Middle frontal gyrus (tissue), 1 donor: ENCODE measurements around the gene VWA3A.
"Not testable (repeated sequence)": the region's sequence is repeated elsewhere in the genome, so short reads cannot be mapped to it uniquely, and the experiment has no call there.

Source experiments
- DNase-seq: peaks from one replicate; pipeline ENCODE4 v3.0.0-alpha.2; 2015; ENCODE audit warnings: low spot score; ENCODE audit errors: extremely low spot score

VWA3A gene

DNA sequence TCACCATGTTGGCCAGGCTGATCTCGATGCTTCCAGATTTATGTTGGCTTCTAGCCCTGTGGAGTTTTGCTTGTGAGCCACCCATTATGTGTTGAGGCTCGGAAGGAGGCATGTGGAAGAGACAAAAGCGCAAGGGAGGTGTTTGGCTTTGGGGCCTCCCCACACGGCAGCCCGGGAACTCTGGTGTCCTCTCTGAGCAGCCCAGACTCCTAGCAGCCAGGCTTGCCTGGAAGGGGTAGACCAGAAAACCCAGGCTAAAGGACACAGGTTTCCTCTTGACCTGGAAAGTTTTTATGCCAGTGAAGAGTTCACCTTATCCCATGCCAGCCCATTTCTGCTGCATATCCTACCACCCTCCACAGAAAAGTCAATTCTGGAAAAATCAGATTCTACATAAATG, 91.0 kb downstream of the VWA3A start:
- DNase-seq: no peak

DNA sequence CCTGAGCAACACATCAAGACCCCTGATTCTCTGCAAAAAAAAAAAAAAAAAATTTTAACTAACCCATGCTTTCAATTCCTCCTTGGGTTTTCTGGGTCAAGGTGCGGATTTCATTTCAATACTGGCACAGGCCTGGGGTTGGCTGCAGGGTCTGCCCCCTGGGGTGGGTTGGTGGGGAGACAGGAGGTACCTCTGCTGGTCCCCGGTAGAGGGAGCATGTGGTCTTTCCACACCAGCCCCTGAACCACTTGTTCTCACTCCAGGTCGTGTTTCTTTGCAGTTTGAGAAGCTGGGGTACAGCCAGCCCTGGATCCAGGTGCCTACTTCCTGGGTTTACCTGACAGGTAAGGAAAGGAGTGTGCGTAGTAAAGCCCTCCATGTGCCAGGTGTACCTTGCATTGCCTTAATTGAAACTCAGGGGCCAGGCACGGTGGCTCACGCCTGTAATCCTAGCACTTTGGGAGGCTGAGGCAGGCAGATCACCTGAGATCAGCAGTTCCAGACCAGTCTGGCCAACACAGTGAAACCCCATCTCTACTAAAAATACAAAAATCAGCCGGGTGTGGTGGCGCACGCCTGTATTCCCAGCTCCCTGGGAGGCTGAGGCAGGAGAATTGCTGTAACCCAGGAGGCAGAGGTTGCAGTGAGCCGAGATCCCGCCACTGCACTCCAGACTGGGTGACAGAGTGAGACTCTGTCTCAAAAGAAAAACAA, 91.7 kb downstream of the VWA3A start:
- DNase-seq: no peak

DNA sequence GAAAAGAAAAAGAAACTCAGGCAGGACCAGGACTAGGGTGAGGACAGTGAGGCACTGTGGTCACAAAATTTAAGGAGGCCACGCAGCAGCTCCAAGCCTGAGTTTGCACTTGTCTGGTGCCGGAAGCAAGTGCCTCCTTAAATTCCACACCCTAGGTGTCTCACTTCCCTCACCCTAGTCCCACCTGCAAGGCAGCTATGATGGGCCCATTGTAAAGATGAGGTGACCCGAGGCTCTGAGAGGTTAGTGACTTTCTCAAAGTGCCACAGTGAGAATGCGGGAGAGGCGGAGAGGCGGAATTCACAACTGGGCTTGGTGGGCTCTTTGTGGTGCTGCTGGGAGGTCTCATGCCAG, 92.3 kb downstream of the VWA3A start:
- no peak for DNase-seq

DNA sequence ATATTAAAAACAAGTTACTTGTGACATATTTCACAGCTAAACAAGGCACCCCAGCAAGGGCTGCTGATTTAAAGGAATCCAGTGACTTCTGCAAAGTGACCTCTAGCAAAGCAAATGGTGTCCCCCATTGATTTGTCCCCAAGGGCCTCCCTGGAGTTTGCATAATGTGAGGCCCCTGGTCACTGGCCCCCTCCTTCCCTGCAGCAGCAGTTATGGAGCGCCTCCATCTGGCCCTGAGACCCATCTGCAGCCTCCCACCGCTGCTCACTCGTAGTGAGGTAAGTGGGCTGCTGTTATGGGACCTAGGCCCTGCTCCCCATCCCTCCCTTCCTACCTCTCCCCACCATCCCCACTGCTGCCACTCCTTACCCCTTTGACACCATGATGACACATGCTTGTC, 94.2 kb downstream of the VWA3A start:
- no peak for DNase-seq

DNA sequence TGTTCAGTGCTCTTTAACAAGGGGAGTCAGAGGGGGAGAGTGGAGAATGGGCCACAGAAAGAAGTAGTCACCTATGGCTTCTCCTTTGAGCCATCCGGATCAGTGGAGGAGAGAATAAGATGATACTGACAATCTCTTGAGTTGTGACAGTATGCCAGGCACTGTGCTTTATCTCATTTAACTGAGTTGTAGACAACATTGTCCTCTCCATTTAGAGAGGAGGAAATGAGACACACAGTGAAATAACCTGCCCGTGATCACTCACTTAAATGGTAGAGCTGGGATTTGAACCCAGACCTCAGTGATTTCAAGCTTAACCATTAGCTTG, 95.9 kb downstream of the VWA3A start:
- no peak for DNase-seq

DNA sequence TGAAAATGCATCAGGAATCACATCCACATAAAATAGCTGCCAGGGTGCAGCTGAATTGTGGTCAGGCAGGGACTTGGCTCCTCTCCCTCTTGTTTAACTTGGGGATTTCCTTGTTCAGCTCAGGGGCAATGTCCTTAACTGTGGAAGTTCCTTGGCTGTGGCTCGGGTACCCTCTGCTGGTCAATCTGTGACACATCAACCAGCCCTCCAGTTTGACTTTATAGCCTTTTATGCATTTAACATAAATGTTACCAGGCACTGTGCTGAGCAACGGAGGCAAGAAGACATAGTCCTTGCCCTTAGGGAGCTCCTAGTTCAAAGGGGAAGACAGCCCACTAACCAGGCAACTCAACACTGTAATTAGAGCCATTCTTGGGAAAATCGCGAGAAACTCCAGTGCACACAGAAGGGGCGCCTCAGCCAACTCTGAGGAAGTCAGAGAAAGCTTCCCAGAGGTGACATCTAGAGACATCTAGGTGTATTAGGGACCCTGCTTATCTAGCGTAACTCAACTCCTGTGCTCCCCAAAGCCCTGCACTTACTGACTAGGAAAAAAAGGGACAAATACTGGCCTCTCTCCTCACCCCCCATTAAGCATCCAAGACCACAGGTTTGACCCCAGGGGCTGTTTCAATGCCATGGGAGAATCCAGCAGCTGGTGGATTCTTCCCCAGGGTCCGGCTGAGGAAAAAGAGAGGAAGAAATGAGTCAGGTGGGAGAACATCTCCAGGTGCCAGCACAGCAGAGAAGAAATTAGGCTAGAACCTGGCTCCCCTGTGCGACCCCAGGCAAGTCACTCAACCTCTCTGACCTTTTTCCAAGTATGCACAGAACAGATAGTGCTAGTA, 96.5 kb downstream of the VWA3A start:
- DNase-seq: peak; percentile 53

DNA sequence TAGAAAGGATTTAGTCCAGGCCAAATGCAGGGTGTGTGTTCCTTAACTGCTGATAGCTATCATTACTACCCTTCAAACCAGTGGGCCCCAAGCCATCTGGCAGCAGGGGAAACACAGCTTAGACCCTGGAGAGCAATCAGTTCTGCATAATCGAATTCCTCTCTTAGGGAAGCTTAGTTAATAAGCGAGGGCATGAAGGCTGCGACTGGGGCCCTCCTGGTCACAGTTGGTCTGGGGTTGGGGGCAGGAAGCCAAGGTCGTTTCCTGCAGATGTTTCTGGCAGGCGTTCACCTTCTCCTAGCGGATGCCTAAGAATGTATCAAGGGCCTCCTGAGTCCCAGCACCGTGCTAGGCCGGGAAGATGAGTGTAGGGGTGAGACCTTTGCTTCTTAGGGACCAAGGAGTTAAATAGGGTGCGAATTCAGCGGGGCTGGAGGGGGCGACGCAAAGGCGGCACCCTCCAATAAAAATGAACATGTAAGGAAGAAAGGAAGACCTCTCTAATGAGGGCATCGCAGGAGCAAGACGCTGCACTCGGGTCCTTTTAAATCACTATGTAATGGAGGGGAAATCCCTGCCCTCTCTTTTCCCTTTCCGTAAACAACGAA, 97.2 kb downstream of the VWA3A start:
- no peak for DNase-seq

DNA sequence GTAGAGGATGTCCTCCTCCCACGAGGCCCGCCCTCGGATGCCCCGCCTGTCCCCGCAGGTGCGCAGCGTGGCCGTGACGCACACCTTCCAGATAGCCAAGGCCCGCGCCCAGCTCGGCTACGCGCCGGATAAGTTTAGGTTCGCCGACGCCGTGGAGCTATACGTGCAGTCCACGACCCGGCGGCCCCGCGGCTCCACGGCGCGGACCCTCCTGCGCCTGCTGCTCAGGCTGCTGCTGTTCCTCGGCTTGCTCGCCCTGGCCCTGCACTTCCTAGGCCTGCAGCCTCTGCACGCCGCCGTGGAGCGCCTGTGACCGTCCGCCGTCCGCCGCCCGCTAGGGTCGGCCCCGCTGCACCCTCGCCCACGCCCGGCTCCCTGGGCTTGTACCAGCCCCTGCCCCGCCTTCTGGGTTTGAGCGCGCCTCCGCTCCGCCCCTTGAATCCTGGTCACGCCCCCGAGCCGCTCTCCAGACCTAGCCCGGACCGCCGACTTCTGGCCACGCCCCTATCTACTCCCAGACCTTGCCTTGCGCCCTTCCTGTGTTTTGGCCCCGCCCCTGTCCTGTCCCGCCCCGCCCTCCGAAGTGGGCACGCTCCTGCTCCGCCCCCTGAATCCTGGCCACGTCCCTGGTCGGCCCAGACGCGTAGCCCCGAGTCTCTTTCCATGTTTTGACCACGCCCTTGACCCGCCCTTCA, 97.9 kb downstream of the VWA3A start:
- DNase-seq: peak; percentile 94

DNA sequence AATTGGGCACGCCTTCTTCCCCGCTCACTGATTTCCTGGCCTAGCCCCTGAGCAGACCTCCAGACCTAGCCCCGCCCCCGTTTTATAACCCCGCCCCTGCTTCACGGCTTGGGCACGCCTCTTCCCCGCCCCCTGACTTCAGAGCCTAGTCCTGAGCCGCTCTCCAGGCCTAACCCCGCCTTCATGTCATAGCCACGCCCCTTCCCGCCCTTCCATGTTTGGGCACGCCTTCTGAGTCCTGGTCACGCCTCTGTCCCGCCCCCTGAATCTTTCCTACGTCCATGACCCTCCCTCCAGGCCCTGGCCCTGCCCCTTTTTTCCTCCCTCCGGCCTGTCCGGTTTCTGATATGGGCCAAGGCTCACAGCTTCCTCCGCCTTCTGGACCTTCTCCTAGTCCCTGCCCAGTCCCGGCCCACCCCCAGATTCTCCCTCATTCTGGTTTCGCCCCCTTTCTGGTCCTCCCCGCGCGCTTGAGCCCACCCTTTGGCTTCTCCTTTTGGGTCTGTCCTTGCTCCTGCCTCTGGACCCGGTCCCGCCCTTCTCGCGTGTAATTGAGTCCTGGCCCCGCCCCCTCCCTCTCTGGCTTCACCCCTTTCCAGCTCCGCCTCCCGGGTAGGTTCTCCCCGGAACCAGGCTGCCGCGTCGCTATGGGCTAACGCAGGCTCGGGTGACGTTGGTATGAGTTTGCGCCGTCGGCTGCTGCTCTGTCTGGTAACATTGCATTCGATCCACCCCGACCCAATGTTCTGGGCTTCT, 98.6 kb downstream of the VWA3A start:
- DNase-seq: peak; percentile 93

DNA sequence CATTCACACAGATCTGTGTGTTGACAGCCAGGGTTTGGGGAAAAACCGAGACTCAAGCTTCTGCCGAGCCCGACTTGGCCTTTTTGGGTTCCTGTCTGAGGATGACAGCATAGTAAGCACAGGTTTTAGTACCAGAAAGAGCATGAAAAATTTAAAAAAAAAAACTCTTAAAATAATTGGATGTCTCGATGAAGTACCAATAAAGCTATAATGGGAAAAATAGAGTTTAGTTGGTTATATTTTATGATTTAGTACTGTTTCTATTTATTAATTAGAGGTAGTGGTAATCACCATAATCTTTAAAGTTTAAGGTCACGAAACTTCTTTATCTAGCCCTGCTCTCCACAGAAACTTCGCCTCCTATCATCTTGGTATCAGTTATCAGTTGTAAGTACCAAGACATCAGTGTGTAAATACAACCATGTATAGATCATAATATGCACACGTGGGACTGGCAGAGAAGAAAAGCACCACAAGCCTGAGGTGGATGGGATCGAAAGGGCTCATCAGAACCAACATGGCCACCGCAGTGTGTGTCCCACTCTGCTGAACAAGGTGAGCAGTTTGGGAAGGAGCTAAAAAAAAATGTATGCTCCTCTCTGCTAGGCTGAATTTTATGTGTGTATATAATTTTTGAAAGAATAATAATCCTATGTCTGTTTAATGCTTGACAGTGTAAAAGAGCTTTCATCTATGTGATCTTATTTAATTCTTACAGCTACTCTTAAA, 99.4 kb downstream of the VWA3A start:
- no peak for DNase-seq

DNA sequence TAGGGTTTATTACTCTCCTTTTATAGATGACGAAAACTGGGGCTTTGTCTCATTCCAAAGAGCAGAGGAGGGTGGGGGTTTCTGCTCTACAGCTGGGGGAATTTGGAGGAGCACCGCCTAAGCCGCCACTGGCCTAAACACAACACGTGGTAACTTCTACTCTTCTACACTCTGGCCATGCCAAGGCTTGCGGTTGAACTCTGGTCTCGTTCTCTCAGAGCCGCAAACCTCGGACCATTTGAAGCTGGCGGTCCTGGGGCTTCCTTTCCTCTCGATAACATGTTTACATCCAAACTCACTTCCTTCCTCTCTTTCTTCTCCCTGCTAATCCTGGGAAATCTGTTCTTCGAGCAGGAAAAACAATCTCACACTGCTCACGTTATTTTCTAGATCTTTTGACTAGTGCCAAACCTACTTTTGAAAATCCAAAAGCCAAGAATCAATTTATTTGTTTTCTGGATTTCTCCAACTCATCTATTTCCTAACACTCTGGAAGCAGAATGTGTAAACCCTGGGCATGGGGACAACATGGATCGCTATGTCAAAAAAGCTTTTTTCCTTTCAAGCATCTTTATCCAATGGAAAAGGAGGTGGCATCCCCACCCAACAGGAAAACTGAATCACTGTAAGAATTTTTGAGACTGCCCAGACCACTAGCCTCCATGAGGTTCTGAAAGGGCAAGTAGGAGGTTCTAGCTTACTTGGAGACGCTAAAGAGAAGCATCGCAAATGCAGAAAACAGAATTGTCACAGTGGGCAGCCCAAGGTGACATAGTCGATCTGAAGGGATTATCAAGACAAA, 100.1 kb downstream of the VWA3A start:
- peak; percentile 6 for DNase-seq

DNA sequence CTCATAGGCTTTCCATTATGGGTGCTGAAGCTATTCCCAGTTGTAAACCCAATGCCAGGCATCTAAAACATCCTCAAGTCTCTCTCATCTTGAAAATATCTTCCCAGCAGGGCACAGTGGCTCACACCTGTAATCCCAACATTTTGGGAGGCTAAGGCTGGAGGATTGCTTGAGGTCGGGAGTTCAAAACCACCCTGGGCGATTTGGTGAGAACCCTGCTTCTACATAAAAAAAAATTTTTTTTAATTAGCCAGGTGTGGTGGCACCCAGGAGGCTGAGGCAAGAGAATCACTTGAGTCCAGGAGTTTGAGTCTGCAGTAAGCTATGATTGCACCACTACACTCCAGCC, 100.7 kb downstream of the VWA3A start:
- DNase-seq: no peak

DNA sequence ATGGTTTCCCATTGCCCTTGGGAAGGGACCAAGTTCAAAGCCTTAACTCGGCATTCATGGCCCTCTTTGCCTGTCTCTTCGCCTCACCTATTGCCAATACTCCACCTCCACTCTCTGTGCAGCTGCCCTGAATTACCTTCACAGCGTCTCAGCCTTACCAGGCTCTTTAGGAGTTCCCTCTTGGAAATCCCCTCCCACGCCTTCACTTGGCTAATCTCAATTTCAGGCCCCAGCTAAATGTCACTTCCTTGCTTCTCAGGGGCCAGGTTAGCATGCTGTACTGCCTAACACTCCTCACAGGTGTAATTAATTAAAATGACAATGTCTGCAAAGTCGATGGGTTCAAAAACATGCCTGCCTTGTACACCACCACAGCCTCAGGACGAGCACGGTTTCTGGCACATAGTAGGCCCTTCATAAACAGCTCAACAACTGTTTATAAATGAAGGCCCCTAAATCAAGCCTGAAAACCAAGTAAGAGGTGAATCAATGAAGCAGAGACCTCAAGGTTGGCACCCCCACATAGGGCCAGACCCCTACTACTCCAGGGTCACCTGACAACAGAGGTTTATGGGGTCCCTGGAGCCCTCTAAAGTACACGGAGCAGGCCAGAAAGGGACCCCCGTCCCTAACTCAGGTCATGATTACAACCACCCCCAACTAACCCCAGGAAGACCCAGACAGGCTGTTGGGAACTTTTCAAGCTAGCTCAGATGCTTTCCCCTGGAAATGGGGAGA, 102.5 kb downstream of the VWA3A start:
- no peak for DNase-seq

DNA sequence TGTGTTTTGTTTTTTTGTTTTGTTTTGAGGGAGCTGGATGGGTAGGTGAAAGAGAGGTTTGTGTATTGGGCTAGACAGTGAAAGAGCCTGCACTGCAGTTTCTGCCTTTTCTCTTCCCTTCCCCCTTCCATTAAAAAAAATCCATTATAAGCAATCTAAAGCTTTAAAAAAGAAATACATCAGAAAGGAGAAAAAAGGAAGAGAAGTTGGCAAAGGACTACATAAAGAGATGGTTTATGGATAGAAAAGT, 103.0 kb downstream of the VWA3A start:
- DNase-seq: no peak

DNA sequence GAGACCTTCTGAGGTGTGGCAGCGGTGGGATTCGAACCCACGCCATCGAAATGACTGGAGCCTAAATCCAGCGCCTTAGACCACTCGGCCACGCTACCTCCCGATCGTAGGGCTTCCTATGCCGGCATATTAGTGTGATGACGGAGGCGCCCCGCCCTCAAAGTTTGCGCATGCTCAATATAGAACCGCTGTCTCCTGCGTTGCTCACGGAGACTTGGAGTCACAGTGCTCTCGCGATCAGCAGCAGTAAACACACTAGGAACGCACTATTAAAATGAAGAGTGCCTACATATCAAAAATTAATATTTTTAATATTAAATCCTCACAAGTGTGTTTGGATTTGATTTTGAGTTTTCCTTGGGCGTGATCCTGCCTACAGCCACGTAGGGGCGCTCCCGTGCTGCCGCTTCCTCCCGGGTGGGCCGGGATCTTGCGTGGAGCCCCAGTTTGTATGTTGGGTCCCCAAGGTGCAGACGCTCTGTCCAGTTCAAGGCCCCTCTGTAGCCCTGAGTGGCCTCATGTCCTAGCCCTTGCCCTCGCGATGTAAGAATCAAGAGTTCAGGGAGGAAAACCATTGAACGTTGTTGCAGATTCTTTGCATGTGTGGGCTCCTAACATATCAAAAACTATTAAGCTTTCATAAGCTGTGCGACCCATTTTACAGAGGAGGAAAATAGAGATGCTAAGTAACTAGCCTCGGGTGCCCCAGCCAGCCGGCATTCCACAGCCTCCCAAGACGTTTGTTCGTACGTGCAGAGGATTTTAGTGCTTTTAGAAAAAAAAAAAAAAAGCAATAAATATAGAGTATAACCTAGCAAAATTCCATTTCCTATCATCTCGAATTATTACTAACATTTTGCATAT, 103.6 kb downstream of the VWA3A start:
- peak; percentile 92 for DNase-seq

DNA sequence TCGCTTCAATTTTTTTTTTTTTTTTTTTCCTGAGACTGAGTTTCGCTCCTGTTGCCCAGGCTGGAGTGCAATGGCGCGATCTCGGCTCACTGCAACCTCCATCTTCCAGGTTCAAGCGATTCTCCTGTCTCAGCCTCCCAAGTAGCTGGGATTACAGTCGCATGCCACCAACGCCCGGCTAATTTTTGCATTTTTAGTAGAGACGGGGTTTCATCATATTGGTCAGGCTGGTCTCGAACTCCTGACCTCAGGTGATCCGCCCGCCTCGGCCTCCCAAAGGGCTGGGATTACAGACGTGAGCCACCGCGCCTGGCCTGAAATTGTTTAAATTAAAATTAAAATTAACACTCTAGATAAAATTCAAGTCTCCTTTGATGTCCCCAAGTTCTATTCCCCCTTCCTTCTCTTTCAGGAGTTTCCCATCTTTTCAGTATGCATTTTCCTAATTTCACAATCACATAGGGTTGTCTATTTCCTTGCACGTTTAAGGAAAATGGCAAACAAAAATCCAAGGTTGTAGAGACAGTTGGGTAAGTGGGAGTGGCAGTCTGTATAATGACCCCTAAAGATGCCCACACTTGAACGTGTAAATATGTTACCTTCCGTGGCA, 104.3 kb downstream of the VWA3A start:
- DNase-seq: not testable (repeated sequence)

DNA sequence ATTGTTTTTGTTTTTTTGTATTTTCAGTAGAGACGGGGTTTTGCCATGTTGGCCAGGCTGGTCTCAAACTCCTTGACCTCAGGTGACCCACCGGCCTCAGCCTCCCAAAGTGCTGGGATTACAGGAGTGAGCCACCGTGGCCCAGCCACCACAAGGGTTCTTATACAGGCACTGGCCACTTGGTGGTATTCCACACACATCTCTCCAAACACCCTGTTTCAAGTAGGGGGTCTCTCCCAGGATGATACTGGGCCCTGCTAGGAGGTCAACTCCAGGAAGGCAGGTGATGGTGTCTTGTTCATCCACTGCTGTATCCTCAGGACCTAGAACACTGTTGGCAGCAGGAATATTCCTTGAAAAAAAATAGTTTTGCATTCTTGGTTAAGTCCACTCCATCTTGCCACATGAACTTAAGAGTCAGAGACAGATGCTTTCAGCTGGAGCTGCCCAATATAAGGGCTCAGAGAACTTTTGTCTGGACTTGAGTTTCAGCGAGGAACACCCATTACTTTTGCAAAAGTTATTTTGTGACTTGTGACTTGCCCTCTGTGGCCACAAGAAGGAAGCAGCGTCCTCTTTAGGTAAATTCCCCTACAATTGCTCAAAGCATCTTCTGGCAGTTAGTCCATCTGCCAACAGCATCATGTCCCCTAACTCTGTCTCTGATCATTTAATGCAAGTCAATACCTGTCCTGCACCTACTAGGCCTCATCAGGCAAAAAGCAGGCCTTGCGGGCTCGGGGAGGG, 106.4 kb downstream of the VWA3A start:
- no peak for DNase-seq

DNA sequence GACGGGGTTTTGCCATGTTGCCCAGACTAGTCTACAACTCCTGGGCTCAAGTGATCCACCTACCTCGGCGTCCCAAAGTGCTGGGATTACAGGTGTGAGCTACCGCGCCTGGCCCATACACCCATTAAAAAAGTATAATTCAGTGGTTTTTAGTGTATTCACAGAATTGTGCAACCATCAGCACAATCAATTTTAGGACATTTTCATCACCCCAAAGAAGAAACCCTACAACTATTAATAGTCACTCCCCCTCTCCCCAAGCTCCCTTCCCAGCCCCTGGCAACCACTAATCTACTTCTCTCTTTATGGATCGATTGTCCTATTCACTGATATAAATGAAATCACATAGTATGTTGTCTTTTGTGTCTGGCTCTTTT, 109.9 kb downstream of the VWA3A start:
- no peak for DNase-seq
